AG09319 (cell line): ENCODE measurements around the gene TAF11.

Experiments
- DNase-seq: peaks from one replicate; pipeline ENCODE4 v3.0.0-alpha.2; 2010; ENCODE audit warnings: low read depth; ENCODE audit errors: extremely low read depth
- CTCF ChIP-seq: IDR thresholded peaks from 2 replicates; pipeline ENCODE4 v1.5.1; 2011; ENCODE audit warnings: low read depth, mild to moderate bottlenecking, inconsistent platforms, low read length, moderate library complexity

TAF11 gene

GRCh38 chr6:34926655-34927054 is 38.8 kb upstream of the TAF11 start:
- no peak for DNase-seq
- no peak for TF ChIP-seq CTCF

GRCh38 chr6:34924831-34925625 is 37.2 kb upstream of the TAF11 start:
- DNase-seq = no peak
- TF ChIP-seq CTCF = no peak

GRCh38 chr6:34922177-34922663 is 34.4 kb upstream of the TAF11 start:
- DNase-seq = no peak
- no peak for TF ChIP-seq CTCF

- DNase-seq = no peak
- no peak for TF ChIP-seq CTCF
Measured at GRCh38 chr6:34920097-34920496, 32.3 kb upstream of the TAF11 start.

GRCh38 chr6:34919651-34920050 is 31.8 kb upstream of the TAF11 start:
- no peak for DNase-seq
- TF ChIP-seq CTCF = no peak

- no peak for DNase-seq
- no peak for TF ChIP-seq CTCF
Measured at GRCh38 chr6:34917626-34918285, 29.9 kb upstream of the TAF11 start.

GRCh38 chr6:34916348-34916967 is 28.6 kb upstream of the TAF11 start:
- TF ChIP-seq CTCF = no peak
- no peak for DNase-seq
